Testis (tissue), 3 donors: Measurements from ENCODE around the gene WDR38. TPM values are rescaled to one million over a fixed set of nuclear protein-coding genes. Genes with fewer than 3 reads are reported as not detected.
A peak's percentile ranks its signal among the peaks of the same experiment; 100 is the strongest.

Source experiments
- DNase-seq: peaks from one replicate; pipeline ENCODE4 v3.0.0-alpha.2; 2019
- H3K27ac ChIP-seq, 2 donors: fragments of 200-600 bp; sonication (generic); one replicate each; pipeline ENCODE4 v1.5.1; 2019
- H3K27me3 ChIP-seq: fragments of 200-600 bp; sonication (generic); one replicate; pipeline ENCODE4 v1.5.1; 2019
- H3K36me3 ChIP-seq: fragments of 200-600 bp; sonication (generic); one replicate; pipeline ENCODE4 v1.5.1; 2017; ENCODE audit warnings: low read depth; ENCODE audit errors: missing control alignments
- H3K4me1 ChIP-seq: fragments of 200-600 bp; sonication (generic); one replicate; pipeline ENCODE4 v1.5.1; 2019
- H3K4me3 ChIP-seq, 2 donors: fragments of 200-600 bp; sonication (generic); one replicate each; pipeline ENCODE4 v1.5.1; 2017 to 2019
- H3K9me3 ChIP-seq: fragments of 200-600 bp; sonication (generic); one replicate; pipeline ENCODE4 v1.5.1; 2017
- CTCF ChIP-seq, 3 experiments: fragments of 450-650 bp in 2 of 3; fragments of 200-600 bp in 1 of 3; sonication (generic) in 1 of 3; IDR thresholded peaks; one replicate each; pipeline ENCODE4 v1.5.1; 2016 to 2019; ENCODE audit warnings: antibody characterized with exemption in 3 of 3, mild to moderate bottlenecking in 2 of 3, moderate library complexity in 1 of 3
- POLR2A ChIP-seq: fragments of 450-650 bp; IDR thresholded peaks from one replicate; pipeline ENCODE4 v1.6.1; 2017; ENCODE audit warnings: antibody characterized with exemption, mild to moderate bottlenecking, moderate library complexity
- WGBS, 2 donors: methylation state at CpG; one replicate each; pipeline ENCODE4 v1.1.5; 2018; 5-methylcytosine and 5-hydroxymethylcytosine counted together
- intact Hi-C: fragments of 100-400 bp; cut with DNase I; formaldehyde crosslinking; loops from one replicate; pipeline ENCODE4 v1.15.1; 2023; ENCODE audit warnings: low total_unique reads
- polyA plus RNA-seq: library from polyadenylated mRNA; stranded (reverse); fragments of 350-450 nt; fragmentation: Illumina TruSeq; extraction: RNeasy Lipid Tissue Mini Kit (QIAGEN cat#74804); gene quantifications from one replicate; pipeline ENCODE4 v1.2.3, GENCODE V29; 2014; ENCODE audit warnings: low read depth, low replicate concordance; ENCODE audit not compliant: insufficient read depth
- total RNA-seq, 2 donors: library from RNA; depleted of rRNA; stranded (reverse); fragments of >200 nt; gene quantifications; one replicate each; pipeline ENCODE4 v1.2.3, GENCODE V29; 2016

Gene WDR38
- total and polyA plus RNA-seq, 3 donors from 2014 or later = 3.2 to 11.8 (median 7.6) TPM

DNA sequence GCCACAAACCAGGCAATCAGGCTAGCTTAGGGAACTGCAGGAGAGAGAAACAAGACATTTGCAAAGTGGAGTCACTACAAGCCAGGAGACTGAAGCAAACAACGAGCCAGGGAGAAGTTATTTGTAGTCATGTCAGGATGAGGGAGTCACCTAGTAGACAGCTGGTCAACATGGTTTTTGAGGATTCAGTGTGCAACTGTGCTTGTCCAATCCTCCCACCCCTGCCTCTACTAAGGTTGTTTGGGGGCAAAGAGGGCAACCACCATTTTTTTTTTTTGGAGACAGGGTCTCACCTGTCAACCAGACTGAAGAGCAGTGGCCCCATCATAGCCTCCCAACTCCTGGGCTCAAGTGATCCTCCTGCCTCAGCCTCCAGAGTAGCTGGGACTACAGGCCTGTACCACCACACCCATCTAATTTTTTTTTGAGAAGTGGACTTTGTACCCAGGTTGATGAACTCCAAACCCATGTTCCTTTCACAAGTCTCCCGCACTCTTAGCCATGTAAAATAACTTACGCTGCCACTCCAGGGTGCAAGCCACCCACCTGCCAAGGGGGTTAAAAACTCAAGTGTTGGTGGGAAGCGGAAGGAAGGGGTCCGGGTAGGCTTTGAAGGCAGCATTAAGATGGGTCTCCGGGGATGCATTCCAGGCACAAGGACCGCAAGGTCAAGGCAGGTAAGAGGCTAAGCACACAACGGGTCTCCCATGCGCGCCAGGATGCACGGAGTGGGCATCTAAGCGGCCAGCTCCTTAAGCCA lies 7.5 kb downstream of the WDR38 start:
- intact Hi-C loops = loop anchor here (10.0 kb wide), 1 partner anchor 384 kb away; the partner anchor contains the start of gene HSPA5
- H3K4me1 ChIP-seq = peaks cover 14% of the 10 kb centered on the region
- DNase-seq = no peak
- H3K27ac ChIP-seq = no peak overlapping the region
- WGBS, 2 donors = 12 to 15% methylated on average over 10 to 12 of the region's 12 CpGs
- H3K4me3 ChIP-seq = peak overlapping the region; percentile 78 to 89
- H3K27me3 ChIP-seq = no peaks in the 10 kb centered on the region
- H3K36me3 ChIP-seq = no peaks in the 10 kb centered on the region
- TF ChIP-seq CTCF (IDR thresholded peaks at IDR 0.05) (no peak), POLR2A (no peak)
- H3K9me3 ChIP-seq = no peaks in the 10 kb centered on the region

DNA sequence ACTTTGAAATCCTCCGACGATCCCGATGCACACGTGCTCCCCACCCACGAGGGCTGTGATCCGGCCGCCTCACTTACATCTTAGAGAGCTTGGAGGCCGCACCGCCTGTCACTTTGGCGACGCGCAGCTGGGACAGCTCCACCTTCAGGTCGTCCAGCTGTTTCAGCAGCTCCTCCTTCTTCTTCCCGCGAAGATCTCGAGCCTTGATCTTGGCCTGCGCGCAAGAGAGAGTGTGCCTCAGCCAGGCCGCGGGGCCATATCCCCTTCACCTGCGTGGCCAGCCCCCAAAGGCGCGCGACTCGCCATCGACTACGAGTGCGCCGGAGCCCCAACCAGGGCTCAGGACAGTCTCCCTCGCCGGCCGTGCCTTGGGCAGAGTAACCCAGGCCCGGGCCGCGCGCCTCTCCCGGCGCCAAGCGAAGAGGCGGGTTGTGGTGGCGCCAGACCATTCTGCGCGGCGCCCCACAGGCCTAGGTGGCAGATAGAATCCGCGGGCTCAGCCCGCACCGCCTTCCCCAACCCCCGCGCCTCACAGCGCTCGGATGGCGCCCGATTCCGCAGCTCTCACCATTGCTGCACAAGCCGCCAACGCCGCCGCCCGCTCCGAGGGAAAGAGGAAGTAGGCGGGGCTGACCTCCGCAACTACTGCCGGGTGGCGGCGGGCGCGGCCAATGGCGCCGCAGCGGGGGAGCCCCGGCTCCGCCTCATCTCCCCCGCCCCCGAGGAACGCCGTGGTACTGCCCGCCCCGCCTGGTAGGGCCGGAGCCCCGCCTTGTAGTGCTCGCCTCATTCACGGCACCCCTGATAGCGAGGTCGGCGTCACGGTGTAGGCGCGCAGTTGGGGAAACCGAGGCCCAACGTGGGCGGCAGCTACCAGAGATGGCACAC lies 8.3 kb downstream of the WDR38 start, which contains the start of the genes ARPC5L and RPL35:
ARPC5L (plus strand) TSS at position 789 of the 888 bp plus-strand sequence. CDS start 7,161 bp downstream, outside the sequence.
RPL35 (minus strand) TSS at position 616 of the 888 bp plus-strand sequence; CDS start at position 571, 45 bp downstream.
- TF ChIP-seq CTCF (IDR thresholded peaks at IDR 0.05) = peak in 1 of 3 experiments; percentile 22
- TF ChIP-seq POLR2A = peak; percentile 70
- WGBS, 2 donors = 0 to 1% methylated on average over 8 to 85 of the region's 92 CpGs
- peak within 1 kb of the TSS; percentile 78 to 89 for H3K4me3 ChIP-seq
- no peaks in the 10 kb centered on the region for H3K9me3 ChIP-seq
- H3K27ac ChIP-seq = peak within 1 kb of the TSS; percentile 66 to 87
- peaks cover 14% of the 10 kb centered on the region for H3K4me1 ChIP-seq
- intact Hi-C loops = loop anchor here (10.0 kb wide), 1 partner anchor 383 kb away; the partner anchor contains the start of gene HSPA5
- H3K27me3 ChIP-seq = no peaks in the 10 kb centered on the region
- DNase-seq = peak; percentile 96
- H3K36me3 ChIP-seq = no peaks in the 10 kb centered on the region

DNA sequence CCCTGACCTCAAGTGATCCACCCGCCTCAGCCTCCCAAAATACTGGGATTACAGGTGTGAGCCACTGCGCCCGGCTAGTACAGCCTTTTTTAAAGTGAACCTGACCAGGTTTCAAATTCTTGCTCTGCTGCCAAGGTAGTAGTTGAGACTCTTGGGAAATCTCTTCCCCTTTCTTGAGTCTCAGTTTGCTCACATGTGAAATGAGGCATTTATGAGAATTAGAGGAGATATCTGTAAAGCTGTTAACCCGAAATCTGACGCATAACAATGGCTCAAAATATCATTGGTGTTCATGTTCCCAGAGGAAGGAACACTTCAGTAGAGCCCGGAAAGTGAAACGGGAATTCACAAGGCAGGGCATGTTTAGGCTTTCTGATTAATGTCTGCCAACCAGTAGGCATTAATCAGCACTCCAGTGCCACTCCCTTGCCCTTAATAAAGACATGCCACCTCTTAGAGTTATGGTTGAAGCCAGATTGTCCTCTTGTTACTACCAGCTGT lies 10.2 kb downstream of the WDR38 start:
- TF ChIP-seq POLR2A (no peak), CTCF (IDR thresholded peaks at IDR 0.05) (no peak)
- intact Hi-C loops = loop anchor here (10.0 kb wide), 1 partner anchor 381 kb away; the partner anchor contains the start of gene HSPA5
- WGBS, 2 donors = 49 to 72% methylated on average over 7 of the region's 7 CpGs
- H3K4me1 ChIP-seq = peaks cover 14% of the 10 kb centered on the region
- no peaks in the 10 kb centered on the region for H3K36me3 ChIP-seq
- no peaks in the 10 kb centered on the region for H3K27me3 ChIP-seq
- H3K27ac ChIP-seq = peak overlapping the region in 1 of 2 donors; percentile 19
- no peaks in the 10 kb centered on the region for H3K9me3 ChIP-seq
- no peak overlapping the region for H3K4me3 ChIP-seq
- no peak for DNase-seq

DNA sequence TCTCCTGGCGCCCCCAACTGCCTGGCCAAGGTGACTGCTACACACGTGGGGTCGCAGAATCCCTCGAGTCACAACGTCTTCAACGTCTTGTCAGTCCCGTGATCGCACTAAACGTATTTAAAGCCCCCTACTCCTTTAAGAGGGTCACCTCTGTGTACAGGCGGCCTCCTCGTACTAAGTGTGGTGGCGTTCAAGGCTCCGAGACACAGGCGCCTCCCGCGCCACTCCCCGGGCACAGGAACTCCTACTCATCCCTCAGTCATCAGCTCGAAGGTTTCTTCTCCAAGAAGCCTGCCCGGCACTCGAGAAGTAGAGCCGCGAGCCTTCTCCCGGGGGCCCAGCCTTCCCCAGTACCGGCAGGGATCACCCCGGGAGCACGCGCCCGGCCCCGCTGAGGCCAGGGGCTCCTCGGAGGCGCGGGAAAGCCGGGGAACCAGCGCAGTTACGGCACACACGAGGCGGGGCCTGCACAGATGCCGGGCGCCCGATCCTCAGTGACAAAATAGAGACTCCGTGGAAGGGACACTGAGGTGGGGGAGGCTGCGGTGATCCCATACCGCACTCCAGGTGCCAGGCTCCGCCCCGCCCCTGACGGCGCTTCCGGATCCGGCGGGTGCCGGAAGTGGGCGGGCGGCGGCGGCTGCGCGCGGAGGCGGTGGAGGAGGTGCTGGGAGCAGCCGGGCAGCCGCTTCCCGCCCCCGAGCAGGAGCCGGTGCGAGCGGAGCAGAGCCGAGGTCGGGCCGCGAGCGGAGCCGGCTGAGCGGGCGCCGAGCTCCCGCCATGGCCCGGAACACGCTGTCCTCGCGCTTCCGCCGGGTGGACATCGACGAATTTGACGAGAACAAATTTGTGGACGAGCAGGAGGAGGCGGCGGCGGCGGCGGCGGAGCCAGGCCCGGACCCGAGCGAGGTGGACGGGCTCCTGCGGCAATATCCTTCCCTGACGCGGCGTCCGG lies 15.5 kb downstream of the WDR38 start:
- DNase-seq = peak; percentile 88
- Histone ChIP-seq H3K27me3 (no peaks in the 10 kb centered on the region), H3K27ac (peak overlapping the region; percentile 88 to 90), H3K4me1 (peaks cover 40% of the 10 kb centered on the region), H3K36me3 (no peaks in the 10 kb centered on the region), H3K9me3 (no peaks in the 10 kb centered on the region), H3K4me3 (peak overlapping the region; percentile 87 to 99)
- WGBS, 2 donors = 0% methylated on average over 35 to 94 of the region's 101 CpGs
- TF ChIP-seq POLR2A (peak; percentile 83), CTCF (IDR thresholded peaks at IDR 0.05) (no peak)
- intact Hi-C loops = loop anchor here (10.0 kb wide), 1 partner anchor 376 kb away; the partner anchor contains the start of gene HSPA5
